SK-N-SH (cell line): ENCODE data around the gene C5orf63. TPM values are rescaled to one million over a fixed set of nuclear protein-coding genes. Genes with fewer than 3 reads are reported as not detected.
"Not testable (repeated sequence)": the region's sequence is repeated elsewhere in the genome, so short reads cannot be mapped to it uniquely, and the experiment has no call there.

Experiments used
- CTCF ChIA-PET: fragments of 300-600, 350-600 bp; formaldehyde crosslinking; extraction: SDS; loops from one replicate; lab custom pipeline; 2021; lab: Yijun Ruan, JAX
- POLR2A ChIA-PET: fragments of 350-600 bp; sonication (Branson Sonifier 250); formaldehyde crosslinking; extraction: SDS; loops from one replicate; lab custom pipeline; 2020; ENCODE audit warnings: antibody characterized with exemption, inconsistent platforms; lab: Yijun Ruan, JAX
- DNase-seq: peaks from one replicate; pipeline ENCODE4 v3.0.0; 2012
- H2AFZ ChIP-seq: fragments of 200-600 bp; sonication (generic); 2 replicates; pipeline ENCODE4 v1.8.1; 2016; ENCODE audit warnings: antibody characterized with exemption, mild to moderate bottlenecking, low read depth
- H3F3A ChIP-seq: fragments of 200-600 bp; sonication (generic); replicated peaks from 2 replicates; pipeline ENCODE3; 2016; ENCODE audit warnings: antibody characterized with exemption, mild to moderate bottlenecking; ENCODE audit not compliant: insufficient read depth
- H3K27ac ChIP-seq, 2 experiments: fragments of 200-500 bp in 1 of 2; fragments of 200-600 bp in 1 of 2; sonication (Bioruptor generic) in 1 of 2; sonication (generic), shearing (Covaris generic) in 1 of 2; 2 replicates each; pipeline versions ENCODE4 v1.5.1 to v1.6.1; 2014 to 2016; ENCODE audit warnings: low read depth in 2 of 2, inconsistent platforms in 1 of 2, low read length in 1 of 2, mild to moderate bottlenecking in 1 of 2, mixed read lengths in 1 of 2
- H3K27me3 ChIP-seq: fragments of 200-600 bp; sonication (generic), shearing (Covaris generic); 2 replicates; pipeline ENCODE4 v1.6.1; 2016; ENCODE audit warnings: mixed run types; ENCODE audit not compliant: insufficient read depth
- H3K36me3 ChIP-seq, 2 experiments: fragments of 200-500 bp in 1 of 2; fragments of 200-600 bp in 1 of 2; sonication (Bioruptor generic) in 1 of 2; sonication (generic) in 1 of 2; replicated peaks in 1 of 2; 2 replicates each; pipeline versions ENCODE3 to v1.5.1; 2014 to 2016; ENCODE audit warnings: low read length in 1 of 2, mild to moderate bottlenecking in 1 of 2; ENCODE audit not compliant: insufficient read depth in 2 of 2, control insufficient read depth in 1 of 2
- H3K4me1 ChIP-seq, 2 experiments: fragments of 200-500 bp in 1 of 2; fragments of 200-600 bp in 1 of 2; sonication (Bioruptor generic) in 1 of 2; sonication (generic), shearing (Covaris generic) in 1 of 2; 2 replicates each; pipeline versions ENCODE4 v1.5.1 to v1.6.1; 2014 to 2016; ENCODE audit warnings: low read depth in 1 of 2, low read length in 1 of 2, mixed run types in 1 of 2; ENCODE audit not compliant: insufficient read depth in 2 of 2, control insufficient read depth in 1 of 2
- H3K4me2 ChIP-seq: fragments of 200-600 bp; sonication (generic), shearing (Covaris generic); 2 replicates; pipeline ENCODE4 v1.6.1; 2017; ENCODE audit warnings: mixed run types
- H3K4me3 ChIP-seq, 2 experiments: fragments of 200-500 bp in 1 of 2; fragments of 200-600 bp in 1 of 2; sonication (Bioruptor generic) in 1 of 2; sonication (generic), shearing (Covaris generic) in 1 of 2; 2 replicates each; pipeline versions ENCODE4 v1.5.1 to v1.8.1; 2014 to 2016; ENCODE audit warnings: low read depth in 2 of 2, inconsistent platforms in 1 of 2, low read length in 1 of 2, mild to moderate bottlenecking in 1 of 2, mixed read lengths in 1 of 2, moderate library complexity in 1 of 2
- H3K79me2 ChIP-seq: fragments of 200-600 bp; sonication (generic); 2 replicates; pipeline ENCODE4 v1.8.1; 2017; ENCODE audit warnings: mild to moderate bottlenecking; ENCODE audit not compliant: insufficient read depth
- H3K9ac ChIP-seq: fragments of 200-600 bp; sonication (generic); 2 replicates; pipeline ENCODE4 v1.6.1; 2017; ENCODE audit warnings: mixed run types
- H3K9me2 ChIP-seq: fragments of 200-600 bp; sonication (generic); 2 replicates; pipeline ENCODE4 v1.6.1; 2017; ENCODE audit warnings: mixed run types
- H3K9me3 ChIP-seq: fragments of 200-600 bp; sonication (generic); 2 replicates; pipeline ENCODE4 v1.6.1; 2017; ENCODE audit warnings: mixed run types, mild to moderate bottlenecking, moderate library complexity
- H4K20me1 ChIP-seq: fragments of 200-600 bp; sonication (generic); 2 replicates; pipeline ENCODE4 v1.6.1; 2017; ENCODE audit warnings: mild to moderate bottlenecking, mixed run types; ENCODE audit not compliant: insufficient read depth
- ELF1 ChIP-seq: IDR thresholded peaks from 2 replicates; pipeline ENCODE4 v1.4.0; 2012
- EP300 ChIP-seq, 2 experiments: IDR thresholded peaks; 2 replicates each; pipeline versions ENCODE4 v1.4.0 to v1.6.1; 2012; ENCODE audit warnings: borderline replicate concordance in 1 of 2, low read depth in 1 of 2, low read length in 1 of 2
- EZH2phosphoT487 ChIP-seq: fragments of 200-600 bp; sonication (generic); IDR thresholded peaks from 2 replicates; pipeline ENCODE4 v1.6.1; 2017; ENCODE audit warnings: low read depth, mixed run types, mild to moderate bottlenecking, antibody characterized with exemption, moderate library complexity, borderline replicate concordance
- FOSL2 ChIP-seq: IDR thresholded peaks from 2 replicates; pipeline ENCODE4 v1.4.0; 2012; ENCODE audit warnings: low read depth, mild to moderate bottlenecking, moderate library complexity, borderline replicate concordance
- FOXM1 ChIP-seq: IDR thresholded peaks from 2 replicates; pipeline ENCODE4 v1.4.0; 2012; ENCODE audit warnings: low read depth, mild to moderate bottlenecking
- GABPA ChIP-seq: IDR thresholded peaks from 2 replicates; pipeline ENCODE4 v1.4.0; 2012; ENCODE audit warnings: low read depth, mild to moderate bottlenecking
- GATA2 ChIP-seq: sonication (generic); formaldehyde crosslinking; IDR thresholded peaks from 2 replicates; pipeline ENCODE4 v1.5.0; 2020; ENCODE audit warnings: mild to moderate bottlenecking, missing genetic modification reagents
- IRF3 ChIP-seq: fragments of 150-350 bp; IDR thresholded peaks from 2 replicates; pipeline ENCODE4 v1.6.1; 2016; ENCODE audit warnings: mild to moderate bottlenecking, low read depth, low read length
- MAX ChIP-seq: IDR thresholded peaks from 2 replicates; pipeline ENCODE4 v1.4.0; 2012; ENCODE audit warnings: low read depth
- MEF2A ChIP-seq: IDR thresholded peaks from 2 replicates; pipeline ENCODE4 v1.4.0; 2012; ENCODE audit warnings: low read depth, borderline replicate concordance
- MXI1 ChIP-seq: IDR thresholded peaks from 2 replicates; pipeline ENCODE4 v1.6.1; 2012; ENCODE audit warnings: mild to moderate bottlenecking, low read depth, low read length, improper control_type of control experiment
- NFIC ChIP-seq: IDR thresholded peaks from 2 replicates; pipeline ENCODE4 v1.4.0; 2012; ENCODE audit warnings: borderline replicate concordance
- POLR2AphosphoS5 ChIP-seq: IDR thresholded peaks from 2 replicates; pipeline ENCODE4 v1.6.1; 2012; ENCODE audit warnings: low read depth, low read length
- RAD21 ChIP-seq: IDR thresholded peaks from 2 replicates; pipeline ENCODE4 v1.6.1; 2012; ENCODE audit warnings: mild to moderate bottlenecking, low read length
- RXRA ChIP-seq: IDR thresholded peaks from 2 replicates; pipeline ENCODE4 v1.4.0; 2012; ENCODE audit warnings: low read depth, mild to moderate bottlenecking, borderline replicate concordance
- SMC3 ChIP-seq: IDR thresholded peaks from 2 replicates; pipeline ENCODE4 v1.6.1; 2012; ENCODE audit warnings: low read depth, low read length, improper control_type of control experiment
- TAF1 ChIP-seq: IDR thresholded peaks from 2 replicates; pipeline ENCODE4 v1.6.1; 2012; ENCODE audit warnings: low read depth, mild to moderate bottlenecking, low read length, moderate library complexity, borderline replicate concordance
- TCF12 ChIP-seq: IDR thresholded peaks from 2 replicates; pipeline ENCODE4 v1.4.0; 2012
- USF1 ChIP-seq: IDR thresholded peaks from 2 replicates; pipeline ENCODE4 v1.4.0; 2012; ENCODE audit warnings: low read depth, borderline replicate concordance
- WGBS: methylation state at CpG from one replicate; pipeline ENCODE4 v1.1.6; 2017; ENCODE audit warnings: low lambda C conversion rate; 5-methylcytosine and 5-hydroxymethylcytosine counted together
- polyA plus RNA-seq, 3 experiments: library from polyadenylated mRNA; depleted of rRNA; stranded (reverse); fragments of >200 nt; gene quantifications; 2 replicates each; pipeline ENCODE4 v1.2.3, GENCODE V29; 2012

Gene C5orf63
- polyA plus RNA-seq, 1 of the 3 experiments (the other 2 are of a cell fraction), result 3.6 TPM

GRCh38 chr5:127111112-127111511, 37.8 kb upstream of the C5orf63 start:
- no peak for DNase-seq
- no peak overlapping the region for H3K4me2 ChIP-seq
- H3K36me3 ChIP-seq, result no peaks in the 10 kb centered on the region
- no peak overlapping the region for H3K9ac ChIP-seq
- no peak overlapping the region for H2AFZ ChIP-seq
- H3K9me2 ChIP-seq, result no peaks in the 10 kb centered on the region
- no peak overlapping the region for H3K27ac ChIP-seq
- H3K9me3 ChIP-seq, result no peaks in the 10 kb centered on the region
- ChIA-PET CTCF (interaction anchor here (0.7 kb wide), 1 partner anchor 1061 kb away, joined by 3 read pairs; no protein-coding TSS in a partner anchor), POLR2A (no interaction called here)
- no peak for TF ChIP-seq ELF1
- TF ChIP-seq GATA2, result no peak
- no peak for TF ChIP-seq RXRA
- TF ChIP-seq SMC3, result no peak
- no peak for TF ChIP-seq FOSL2
- no peak for TF ChIP-seq IRF3
- TF ChIP-seq TCF12, result no peak
- TF ChIP-seq MAX, result no peak
- no peak for TF ChIP-seq GABPA
- TF ChIP-seq RAD21, result no peak
- no peak for TF ChIP-seq MXI1
- no peak for TF ChIP-seq USF1
- no peak for TF ChIP-seq EZH2phosphoT487
- no peak for TF ChIP-seq NFIC
- no peak for TF ChIP-seq POLR2AphosphoS5
- no peak for TF ChIP-seq FOXM1
- no peak for TF ChIP-seq MEF2A
- no peak for TF ChIP-seq TAF1
- TF ChIP-seq EP300 (IDR thresholded peaks at IDR 0.05; ENCODE audit: borderline replicate concordance in 1 of 2, low read depth in 1 of 2, low read length in 1 of 2), result no peak
- H3K27me3 ChIP-seq, result no peaks in the 10 kb centered on the region
- no peaks in the 10 kb centered on the region for H3K79me2 ChIP-seq
- no peaks in the 10 kb centered on the region for H3K4me1 ChIP-seq
- 19% methylated on average over 2 of the region's 2 CpGs for WGBS
- no peak overlapping the region for H3K4me3 ChIP-seq
- no peaks in the 10 kb centered on the region for H3F3A ChIP-seq
- H4K20me1 ChIP-seq, result no peaks in the 10 kb centered on the region

GRCh38 chr5:127108624-127109260, 35.4 kb upstream of the C5orf63 start:
- H3K4me2 ChIP-seq, H3K27me3 ChIP-seq, H3K4me1 ChIP-seq, H3K9me2 ChIP-seq, H4K20me1 ChIP-seq, H2AFZ ChIP-seq, H3K36me3 ChIP-seq, H3K27ac ChIP-seq, POLR2A ChIA-PET, H3F3A ChIP-seq, H3K79me2 ChIP-seq, DNase-seq, H3K9ac ChIP-seq, H3K4me3 ChIP-seq, CTCF ChIA-PET, H3K9me3 ChIP-seq: not testable (repeated sequence)
- 17% methylated on average over 8 of the region's 9 CpGs for WGBS
